SK-N-SH (cell line): ENCODE results near the gene IFT25.

Experiments
- EP300 ChIP-seq, 2 experiments: IDR thresholded peaks; 2 replicates each; pipeline versions ENCODE4 v1.4.0 to v1.6.1; 2012; ENCODE audit warnings: borderline replicate concordance in 1 of 2, low read depth in 1 of 2, low read length in 1 of 2
- MXI1 ChIP-seq: IDR thresholded peaks from 2 replicates; pipeline ENCODE4 v1.6.1; 2012; ENCODE audit warnings: mild to moderate bottlenecking, low read depth, low read length, improper control_type of control experiment
- TF ChIP-seq, protein P1 (sequence below): fragments of 200-600 bp; sonication (generic); IDR thresholded peaks from 2 replicates; pipeline ENCODE4 v1.6.1; 2017; ENCODE audit warnings: antibody characterized with exemption, mild to moderate bottlenecking, moderate library complexity

DNA sequence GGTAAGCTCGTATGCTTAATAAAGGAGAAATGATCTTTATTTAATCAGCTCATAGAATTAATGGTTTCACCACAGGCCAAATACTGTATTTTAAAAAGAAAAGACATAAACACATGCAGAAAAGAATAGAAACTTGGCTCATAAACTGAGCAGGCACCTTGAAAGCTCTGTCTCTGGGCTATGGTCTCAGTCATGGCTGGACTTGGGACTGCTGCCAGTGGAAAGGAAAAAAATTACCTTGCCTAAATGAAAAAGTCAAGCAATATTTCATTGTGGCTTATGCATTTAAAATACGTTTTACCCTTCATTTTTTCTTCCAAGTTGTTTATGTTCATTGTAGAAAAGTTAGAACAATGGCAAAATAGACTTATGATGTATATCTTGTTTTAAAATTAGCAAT is 8.6 kb upstream of the IFT25 start:
- TF ChIP-seq MXI1: no peak
- TF ChIP-seq, protein P1, sequence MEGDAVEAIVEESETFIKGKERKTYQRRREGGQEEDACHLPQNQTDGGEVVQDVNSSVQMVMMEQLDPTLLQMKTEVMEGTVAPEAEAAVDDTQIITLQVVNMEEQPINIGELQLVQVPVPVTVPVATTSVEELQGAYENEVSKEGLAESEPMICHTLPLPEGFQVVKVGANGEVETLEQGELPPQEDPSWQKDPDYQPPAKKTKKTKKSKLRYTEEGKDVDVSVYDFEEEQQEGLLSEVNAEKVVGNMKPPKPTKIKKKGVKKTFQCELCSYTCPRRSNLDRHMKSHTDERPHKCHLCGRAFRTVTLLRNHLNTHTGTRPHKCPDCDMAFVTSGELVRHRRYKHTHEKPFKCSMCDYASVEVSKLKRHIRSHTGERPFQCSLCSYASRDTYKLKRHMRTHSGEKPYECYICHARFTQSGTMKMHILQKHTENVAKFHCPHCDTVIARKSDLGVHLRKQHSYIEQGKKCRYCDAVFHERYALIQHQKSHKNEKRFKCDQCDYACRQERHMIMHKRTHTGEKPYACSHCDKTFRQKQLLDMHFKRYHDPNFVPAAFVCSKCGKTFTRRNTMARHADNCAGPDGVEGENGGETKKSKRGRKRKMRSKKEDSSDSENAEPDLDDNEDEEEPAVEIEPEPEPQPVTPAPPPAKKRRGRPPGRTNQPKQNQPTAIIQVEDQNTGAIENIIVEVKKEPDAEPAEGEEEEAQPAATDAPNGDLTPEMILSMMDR: no peak
- TF ChIP-seq EP300 (IDR thresholded peaks at IDR 0.05; ENCODE audit: borderline replicate concordance in 1 of 2, low read depth in 1 of 2, low read length in 1 of 2): no peak
